Stimulated activated CD8-positive, alpha-beta memory T cell treated with anti-CD3 and anti-CD28 coated beads, Interleukin-15, amount 100 ng/mL, for 24 hours (primary cell): Measurements from ENCODE around the gene SURF6.

ENCODE experiments used
- DNase-seq: peaks from one replicate; pipeline ENCODE4 v3.0.0-alpha.2; 2020; ENCODE audit warnings: low read depth

SURF6 gene

GRCh38 chr9:133367778-133368177, 31.8 kb upstream of the SURF6 start:
- no peak for DNase-seq

DNA sequence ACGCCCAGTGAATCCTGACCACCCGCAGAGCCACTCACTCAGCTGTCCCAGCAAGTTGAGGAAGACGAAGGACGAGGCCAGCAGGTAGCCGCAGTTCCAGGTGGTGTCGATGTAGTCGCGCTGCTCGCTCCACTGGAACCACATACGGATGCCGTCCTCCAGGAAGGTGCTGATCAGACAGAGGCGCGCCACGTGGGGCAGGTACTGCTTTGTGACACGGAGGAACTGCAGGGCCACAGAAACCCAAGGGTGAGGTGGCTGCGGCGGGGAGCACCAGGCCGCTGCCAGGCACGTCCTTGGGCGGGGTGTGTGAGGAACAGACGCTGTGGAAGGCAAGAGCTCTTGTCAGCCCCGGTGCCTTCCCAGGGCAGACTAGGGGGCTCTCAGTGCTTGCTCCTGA, 31.2 kb upstream of the SURF6 start:
- no peak for DNase-seq

DNA sequence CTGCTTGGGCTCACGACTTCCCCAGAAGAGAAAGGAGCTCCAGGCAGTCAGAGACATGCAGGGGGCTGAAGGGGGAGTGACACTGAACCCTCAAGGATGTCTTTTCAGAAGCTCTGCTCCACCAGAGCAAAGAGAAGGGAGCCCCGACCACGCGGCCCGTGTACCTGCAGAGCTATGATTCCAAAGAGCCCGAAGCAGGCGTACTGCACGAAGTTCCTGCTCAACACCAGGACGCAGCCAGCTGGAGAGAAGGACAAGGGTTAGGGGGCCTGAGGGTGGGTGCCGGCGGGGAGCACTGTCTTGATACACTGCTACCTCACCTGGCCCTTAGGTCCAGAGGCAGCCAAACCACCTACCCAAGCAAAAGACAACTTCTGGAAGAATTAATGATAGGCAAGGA, 30.4 kb upstream of the SURF6 start:
- no peak for DNase-seq

- DNase-seq, result no peak
Observed at GRCh38 chr9:133362359-133363044, 26.5 kb upstream of the SURF6 start.

GRCh38 chr9:133361507-133362092, 25.6 kb upstream of the SURF6 start:
- DNase-seq, result no peak

DNA sequence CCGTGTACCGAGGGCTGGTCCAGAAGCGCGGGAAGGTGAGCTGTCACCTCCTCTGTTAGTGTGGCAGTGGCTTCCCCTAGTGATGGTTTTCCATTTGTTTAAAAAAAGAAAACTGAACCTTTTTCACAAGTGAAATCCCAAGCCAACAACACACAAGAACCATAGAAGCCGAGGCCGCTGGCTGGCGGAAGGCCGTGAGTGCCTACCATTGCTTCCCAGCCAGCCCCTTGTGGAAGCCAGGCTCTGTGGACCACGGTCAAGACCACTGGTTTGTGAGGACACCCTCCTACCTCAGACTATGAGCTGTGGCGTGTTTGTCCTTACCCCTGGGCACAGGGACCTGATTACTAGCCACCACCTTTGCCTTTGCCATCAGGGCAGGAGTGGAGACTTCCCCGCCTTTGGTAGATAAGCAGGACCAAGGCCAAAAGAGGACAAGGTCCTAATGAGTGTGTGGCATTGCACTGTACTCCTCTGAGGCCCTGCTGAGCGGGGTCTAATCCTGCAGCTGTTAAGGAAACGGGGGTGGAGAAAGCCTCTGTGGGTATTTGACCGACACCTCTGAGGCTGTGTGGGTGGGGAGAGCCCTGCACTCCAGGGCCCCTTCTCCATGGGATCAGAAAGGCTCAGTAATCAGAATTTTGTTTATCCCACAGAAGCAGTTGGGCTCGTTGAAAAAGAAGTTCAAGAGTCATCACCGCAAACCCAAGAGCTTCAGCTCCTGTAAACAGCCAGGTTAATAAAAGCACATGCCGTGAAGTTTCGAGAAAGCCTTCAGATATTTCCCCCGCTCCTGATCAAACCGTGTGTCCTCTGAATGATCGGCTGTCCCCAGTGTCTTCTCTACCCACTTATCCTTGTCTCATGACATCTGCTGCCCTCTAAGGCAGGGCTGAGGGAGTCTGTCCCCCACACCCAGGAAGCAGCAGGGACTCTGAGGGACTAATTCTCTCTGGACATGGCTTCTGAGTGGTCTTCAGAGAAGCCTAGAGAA, 24.7 kb upstream of the SURF6 start:
- no peak for DNase-seq

- DNase-seq, result no peak
Observed at GRCh38 chr9:133359399-133360175, 23.6 kb upstream of the SURF6 start.

GRCh38 chr9:133357656-133358055, 21.7 kb upstream of the SURF6 start:
- DNase-seq, result no peak

DNA sequence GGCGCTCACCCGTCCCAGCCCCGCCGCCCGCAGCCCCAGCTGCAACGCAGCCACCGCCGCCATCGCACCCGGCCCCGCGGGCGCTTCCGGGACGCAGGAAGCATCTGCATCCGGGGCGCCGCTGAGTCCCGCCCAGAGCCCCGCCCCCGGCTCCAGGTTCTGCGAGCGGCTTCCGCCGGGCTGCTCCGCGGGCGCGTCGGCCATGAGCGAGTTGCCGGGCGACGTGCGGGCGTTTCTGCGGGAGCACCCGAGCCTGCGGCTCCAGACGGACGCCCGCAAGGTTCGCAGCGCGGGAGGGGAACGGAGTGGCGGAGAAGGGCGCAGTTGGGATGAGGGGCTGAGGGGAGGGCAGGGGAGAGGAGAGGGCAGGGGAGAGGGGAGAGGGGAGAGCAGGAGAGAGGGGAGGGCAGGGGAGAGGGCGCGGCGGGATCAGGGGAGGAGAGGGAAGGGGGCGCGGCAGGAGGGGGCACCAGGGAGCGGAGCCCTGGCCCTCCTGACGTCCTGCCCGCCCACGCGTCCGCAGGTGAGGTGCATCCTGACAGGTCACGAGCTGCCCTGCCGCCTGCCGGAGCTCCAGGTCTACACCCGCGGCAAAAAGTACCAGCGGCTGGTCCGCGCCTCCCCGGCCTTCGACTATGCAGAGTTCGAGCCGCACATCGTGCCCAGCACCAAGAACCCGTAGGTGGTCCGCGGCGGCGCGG, 20.6 kb upstream of the SURF6 start, which contains the start of the genes SURF1 and SURF2:
Gene SURF1 (minus strand): TSS at position 97 of the 701 bp plus-strand sequence. CDS start 34 bp downstream, at position 63.
Gene SURF2 (plus strand): TSS at position 160 of the 701 bp plus-strand sequence. CDS start 43 bp downstream, at position 203.
- peak; percentile 84 for DNase-seq

DNA sequence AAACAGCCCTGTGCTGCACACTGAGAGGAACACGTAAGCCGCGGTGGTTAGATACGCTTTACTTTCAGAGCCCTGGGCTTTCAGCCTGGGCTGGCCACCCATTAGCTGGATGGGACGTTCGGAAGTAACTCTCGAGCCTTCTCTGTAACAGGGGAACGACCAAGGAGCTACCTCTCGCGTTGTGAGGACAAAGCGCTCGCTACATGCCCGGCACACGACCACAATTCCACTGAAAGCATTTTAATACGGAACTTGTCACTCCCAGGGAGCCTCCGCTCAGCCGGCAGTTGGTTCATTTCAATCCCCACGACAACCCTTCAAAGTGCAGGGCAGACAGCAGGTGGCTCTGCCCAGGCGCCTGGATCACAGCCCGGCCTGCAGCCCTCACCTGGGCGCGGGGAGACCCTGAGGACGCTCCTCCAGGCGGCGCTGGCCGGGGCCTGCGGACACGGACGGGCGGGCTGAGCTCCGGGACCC, 19.9 kb upstream of the SURF6 start:
- no peak for DNase-seq

GRCh38 chr9:133354766-133355165, 18.8 kb upstream of the SURF6 start:
- no peak for DNase-seq

- no peak for DNase-seq
Observed at GRCh38 chr9:133353548-133353947, 17.6 kb upstream of the SURF6 start.

- DNase-seq, result no peak
Observed at GRCh38 chr9:133352635-133353340, 16.8 kb upstream of the SURF6 start.

GRCh38 chr9:133351908-133352634, 16.1 kb upstream of the SURF6 start:
- DNase-seq, result no peak

GRCh38 chr9:133351526-133351907, 15.5 kb upstream of the SURF6 start:
- DNase-seq, result no peak

- DNase-seq, result no peak
Observed at GRCh38 chr9:133349965-133350616, 14.1 kb upstream of the SURF6 start.

DNA sequence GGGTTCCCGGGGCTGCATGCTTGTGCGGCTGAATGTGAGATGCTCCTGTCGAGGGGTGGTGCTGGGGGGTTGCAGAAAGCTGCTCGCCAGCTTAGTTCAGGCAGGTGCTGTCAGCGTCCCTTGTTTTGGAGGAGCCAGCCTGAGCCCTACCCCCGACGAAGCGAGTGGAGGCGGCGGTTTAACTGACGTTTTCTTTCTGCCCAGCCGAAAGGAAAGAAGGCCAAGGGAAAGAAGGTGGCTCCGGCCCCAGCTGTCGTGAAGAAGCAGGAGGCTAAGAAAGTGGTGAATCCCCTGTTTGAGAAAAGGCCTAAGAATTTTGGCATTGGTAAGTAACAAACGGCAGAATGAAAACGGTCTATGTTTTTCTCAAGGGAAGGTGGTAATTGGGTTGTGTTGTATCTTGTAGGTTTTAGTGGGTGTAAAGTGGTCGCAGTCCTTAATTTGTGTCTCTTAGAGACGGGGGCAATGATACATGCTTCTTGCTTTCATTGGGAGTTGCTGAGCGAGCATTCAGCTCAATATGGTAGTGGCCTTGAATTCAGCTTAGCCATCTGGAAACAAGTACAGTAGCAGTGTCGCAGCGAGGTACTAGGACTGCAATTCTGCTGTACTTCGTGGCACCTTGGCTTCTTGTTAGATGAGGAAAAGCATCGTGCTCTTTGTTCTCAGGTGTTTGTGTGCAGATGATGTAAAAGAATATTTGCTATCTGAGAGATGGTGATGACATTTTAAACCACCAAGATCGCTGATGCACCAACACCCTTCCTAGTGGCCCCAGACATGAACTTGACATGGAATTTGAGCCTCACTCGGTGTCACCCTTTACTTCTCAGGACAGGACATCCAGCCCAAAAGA, 13.0 kb upstream of the SURF6 start:
- DNase-seq, result no peak
